BE2C (cell line): ENCODE results near the gene PROB1.
A peak's percentile ranks its signal among the peaks of the same experiment; 100 is the strongest.

Experiments
- DNase-seq: peaks from one replicate; pipeline ENCODE4 v3.0.0-alpha.2; 2020
- H3K27me3 ChIP-seq: fragments of 250-450 bp; sonication (Bioruptor Pico); 2 replicates; pipeline ENCODE4 v1.5.1; 2020; ENCODE audit warnings: mild to moderate bottlenecking
- H3K36me3 ChIP-seq: fragments of 250-450 bp; sonication (Bioruptor Pico); 2 replicates; pipeline ENCODE4 v1.5.1; 2020; ENCODE audit warnings: mild to moderate bottlenecking
- H3K4me1 ChIP-seq: fragments of 250-450 bp; sonication (Bioruptor Pico); 2 replicates; pipeline ENCODE4 v1.5.1; 2020
- H3K4me3 ChIP-seq: 2 replicates; pipeline ENCODE4 v1.5.1; 2011; ENCODE audit warnings: low read depth, low read length
- H3K9me3 ChIP-seq: fragments of 250-450 bp; sonication (Bioruptor Pico); 2 replicates; pipeline ENCODE4 v1.5.1; 2020
- TF ChIP-seq, protein P1 (sequence below): IDR thresholded peaks from 2 replicates; pipeline ENCODE4 v1.5.1; 2012; ENCODE audit warnings: mild to moderate bottlenecking, low read depth, low read length

Gene PROB1

GRCh38 chr5:139344177-139344576 lies 50.7 kb downstream of the PROB1 start:
- TF ChIP-seq, protein P1, sequence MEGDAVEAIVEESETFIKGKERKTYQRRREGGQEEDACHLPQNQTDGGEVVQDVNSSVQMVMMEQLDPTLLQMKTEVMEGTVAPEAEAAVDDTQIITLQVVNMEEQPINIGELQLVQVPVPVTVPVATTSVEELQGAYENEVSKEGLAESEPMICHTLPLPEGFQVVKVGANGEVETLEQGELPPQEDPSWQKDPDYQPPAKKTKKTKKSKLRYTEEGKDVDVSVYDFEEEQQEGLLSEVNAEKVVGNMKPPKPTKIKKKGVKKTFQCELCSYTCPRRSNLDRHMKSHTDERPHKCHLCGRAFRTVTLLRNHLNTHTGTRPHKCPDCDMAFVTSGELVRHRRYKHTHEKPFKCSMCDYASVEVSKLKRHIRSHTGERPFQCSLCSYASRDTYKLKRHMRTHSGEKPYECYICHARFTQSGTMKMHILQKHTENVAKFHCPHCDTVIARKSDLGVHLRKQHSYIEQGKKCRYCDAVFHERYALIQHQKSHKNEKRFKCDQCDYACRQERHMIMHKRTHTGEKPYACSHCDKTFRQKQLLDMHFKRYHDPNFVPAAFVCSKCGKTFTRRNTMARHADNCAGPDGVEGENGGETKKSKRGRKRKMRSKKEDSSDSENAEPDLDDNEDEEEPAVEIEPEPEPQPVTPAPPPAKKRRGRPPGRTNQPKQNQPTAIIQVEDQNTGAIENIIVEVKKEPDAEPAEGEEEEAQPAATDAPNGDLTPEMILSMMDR: no peak
- H3K36me3 ChIP-seq: peaks cover 8% of the 10 kb centered on the region
- DNase-seq: no peak
- no peaks in the 10 kb centered on the region for H3K27me3 ChIP-seq
- no peaks in the 10 kb centered on the region for H3K4me1 ChIP-seq
- H3K4me3 ChIP-seq: no peak overlapping the region
- H3K9me3 ChIP-seq: no peaks in the 10 kb centered on the region

GRCh38 chr5:139343476-139343875 lies 51.4 kb downstream of the PROB1 start:
- DNase-seq: no peak
- Histone ChIP-seq H3K9me3 (no peaks in the 10 kb centered on the region), H3K27me3 (no peaks in the 10 kb centered on the region), H3K4me3 (peak overlapping the region; percentile 98), H3K4me1 (no peaks in the 10 kb centered on the region), H3K36me3 (peaks cover 8% of the 10 kb centered on the region)
- TF ChIP-seq, protein P1: no peak

DNA sequence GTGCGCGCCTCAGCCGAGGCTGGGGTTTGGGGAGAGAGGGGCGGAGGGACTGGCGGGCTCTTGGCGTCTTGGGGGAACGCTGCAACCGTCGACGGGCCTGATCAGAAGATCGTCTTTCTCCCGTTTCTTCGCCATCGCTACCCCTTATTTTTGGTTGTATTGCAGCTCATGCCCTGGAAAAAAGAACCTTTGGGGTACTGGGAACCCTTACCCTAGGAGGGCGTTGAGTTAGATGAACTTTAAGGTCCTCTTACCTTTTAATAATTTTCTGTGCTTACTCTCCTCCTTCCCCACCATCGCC lies 52.5 kb downstream of the PROB1 start:
- H3K9me3 ChIP-seq: no peaks in the 10 kb centered on the region
- peaks cover 8% of the 10 kb centered on the region for H3K36me3 ChIP-seq
- no peak for DNase-seq
- H3K27me3 ChIP-seq: no peaks in the 10 kb centered on the region
- TF ChIP-seq, protein P1: no peak
- peak overlapping the region; percentile 98 for H3K4me3 ChIP-seq
- H3K4me1 ChIP-seq: no peaks in the 10 kb centered on the region

GRCh38 chr5:139341689-139342422 lies 53.0 kb downstream of the PROB1 start, which contains the start of gene PAIP2:
Gene PAIP2, plus strand, starts transcription at chr5:139341854. Its CDS starts 21,931 bp downstream, at chr5:139363785.
- TF ChIP-seq, protein P1: peak; percentile 73
- H3K36me3 ChIP-seq: peaks cover 8% of the 10 kb centered on the region
- DNase-seq: peak; percentile 99
- no peaks in the 10 kb centered on the region for H3K4me1 ChIP-seq
- H3K4me3 ChIP-seq: peak within 1 kb of the TSS; percentile 98
- no peaks in the 10 kb centered on the region for H3K9me3 ChIP-seq
- H3K27me3 ChIP-seq: no peaks in the 10 kb centered on the region

GRCh38 chr5:139341187-139341688 lies 53.7 kb downstream of the PROB1 start:
- peak overlapping the region; percentile 98 for H3K4me3 ChIP-seq
- TF ChIP-seq, protein P1: no peak
- DNase-seq: no peak
- H3K4me1 ChIP-seq: no peaks in the 10 kb centered on the region
- H3K27me3 ChIP-seq: no peaks in the 10 kb centered on the region
- peaks cover 8% of the 10 kb centered on the region for H3K36me3 ChIP-seq
- H3K9me3 ChIP-seq: no peaks in the 10 kb centered on the region
